Activated naive CD8-positive, alpha-beta T cell treated with anti-CD3 and anti-CD28 coated beads for 36 hours (primary cell): ENCODE measurements around the gene KLF9. TPM values are rescaled to one million over a fixed set of nuclear protein-coding genes. Genes with fewer than 3 reads are reported as not detected.

Source experiments
- DNase-seq: peaks from one replicate; pipeline ENCODE4 v3.0.0; 2021
- H3K27ac Mint-ChIP-seq: one replicate; pipeline ENCODE4 v1.8.0; 2022; ENCODE audit warnings: mild to moderate bottlenecking, moderate library complexity, mixed read lengths
- H3K27me3 Mint-ChIP-seq: one replicate; pipeline ENCODE4 v1.8.0; 2022; ENCODE audit warnings: mild to moderate bottlenecking, mixed read lengths
- H3K36me3 Mint-ChIP-seq: one replicate; pipeline ENCODE4 v1.8.0; 2021; ENCODE audit warnings: mild to moderate bottlenecking, mixed read lengths
- H3K4me1 Mint-ChIP-seq: one replicate; pipeline ENCODE4 v1.8.0; 2021; ENCODE audit warnings: mixed read lengths
- H3K4me3 Mint-ChIP-seq: one replicate; pipeline ENCODE4 v1.8.0; 2022; ENCODE audit warnings: mild to moderate bottlenecking, moderate library complexity, mixed read lengths
- H3K9me3 Mint-ChIP-seq: one replicate; pipeline ENCODE4 v1.8.0; 2022; ENCODE audit warnings: mixed read lengths
- total RNA-seq, 2 experiments: library from RNA; stranded (reverse); gene quantifications; one replicate each; pipeline ENCODE4 v1.2.3, GENCODE V29; 2021

The KLF9 gene
- total RNA-seq, 2 experiments from 2014 or later, result 25.4 to 25.5 TPM

DNA sequence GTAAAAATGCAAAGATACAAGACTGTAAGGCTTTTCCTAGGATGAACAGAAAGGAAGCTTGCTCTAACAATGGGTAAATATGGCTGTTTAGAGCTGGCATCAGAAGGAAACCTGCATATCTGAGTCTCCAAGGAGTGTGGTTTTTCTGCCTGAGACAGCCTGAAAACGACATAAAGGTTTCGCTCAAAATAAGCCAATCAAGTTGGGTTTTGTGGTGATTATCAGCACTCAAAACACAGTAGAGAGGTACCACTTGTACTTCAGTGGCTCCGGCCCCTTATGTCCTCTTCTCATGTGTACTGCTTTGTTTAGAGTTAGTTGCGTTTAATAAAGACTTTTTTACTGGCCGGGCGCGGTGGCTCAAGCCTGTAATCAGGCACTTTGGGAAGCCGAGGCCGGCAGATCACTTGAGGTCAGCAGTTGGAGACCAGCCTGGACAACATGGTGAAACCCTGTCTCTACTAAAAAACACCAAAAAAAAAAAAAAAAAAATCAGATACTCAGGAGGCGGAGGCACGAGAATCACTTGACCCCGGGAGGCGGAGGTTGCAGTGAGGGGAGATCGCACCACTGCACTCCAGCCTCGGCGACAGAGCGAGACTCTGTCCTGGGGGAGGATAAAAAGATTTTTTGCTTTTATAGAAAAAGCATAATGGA lies 39.4 kb downstream of the KLF9 start:
- Mint-ChIP-seq H3K9me3 (no peaks in the 10 kb centered on the region), H3K4me1 (no peaks in the 10 kb centered on the region), H3K27ac (no peak overlapping the region), H3K27me3 (no peaks in the 10 kb centered on the region), H3K4me3 (no peak overlapping the region), H3K36me3 (peaks cover 3% of the 10 kb centered on the region)
- no peak for DNase-seq

DNA sequence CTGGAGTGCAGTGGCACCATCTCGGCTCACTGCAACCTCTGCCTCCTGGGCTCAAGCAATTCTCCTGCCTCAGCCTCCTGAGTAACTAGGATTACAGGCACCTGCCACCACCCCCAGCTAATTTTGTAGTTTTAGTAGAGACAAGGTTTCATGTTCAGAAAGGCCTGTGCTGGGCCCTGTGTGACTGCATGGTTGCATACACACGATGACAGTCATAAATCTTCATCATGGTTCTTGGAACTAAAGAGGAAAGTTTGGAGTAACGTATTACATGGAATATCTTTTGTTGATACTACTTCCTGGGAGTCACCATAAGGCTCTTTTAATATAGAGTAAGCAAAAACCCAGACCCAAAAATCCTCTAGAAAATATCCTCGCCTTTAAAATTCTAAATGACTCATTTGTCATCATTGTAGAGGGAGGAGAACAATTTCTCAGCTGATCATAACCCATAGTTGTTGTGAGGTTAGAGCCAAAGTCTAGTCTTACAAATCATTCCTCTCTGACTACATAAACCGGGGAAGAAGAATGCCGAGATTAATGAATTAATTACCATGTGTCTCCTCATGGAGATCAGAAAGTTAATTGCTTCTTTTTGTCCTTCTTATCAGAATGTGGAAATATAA lies 47.0 kb downstream of the KLF9 start:
- no peak overlapping the region for H3K27ac Mint-ChIP-seq
- no peaks in the 10 kb centered on the region for H3K4me1 Mint-ChIP-seq
- no peaks in the 10 kb centered on the region for H3K27me3 Mint-ChIP-seq
- H3K4me3 Mint-ChIP-seq, result no peak overlapping the region
- peaks cover 8% of the 10 kb centered on the region for H3K36me3 Mint-ChIP-seq
- H3K9me3 Mint-ChIP-seq, result no peaks in the 10 kb centered on the region
- no peak for DNase-seq

DNA sequence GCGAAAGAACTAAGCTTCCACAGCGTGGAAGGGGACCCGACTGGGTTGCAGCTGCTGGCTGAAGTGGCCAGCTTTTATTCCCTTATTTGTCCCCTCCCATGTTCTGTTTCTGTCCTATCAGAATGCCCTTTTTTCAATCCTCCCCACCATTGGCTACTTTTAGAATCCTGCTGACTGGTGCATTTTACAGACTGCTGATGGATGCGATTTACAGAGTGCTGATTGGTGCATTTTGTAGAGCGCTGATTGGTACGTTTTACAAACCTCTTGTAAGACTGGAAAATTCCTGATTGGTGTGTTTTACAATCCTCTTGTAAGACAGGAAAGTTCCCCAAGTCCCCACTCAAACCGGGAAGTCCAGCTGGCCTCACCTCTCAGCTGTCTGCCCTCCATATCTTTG lies 50.7 kb downstream of the KLF9 start:
- Mint-ChIP-seq H3K27me3 (no peaks in the 10 kb centered on the region), H3K4me3 (no peak overlapping the region), H3K9me3 (no peaks in the 10 kb centered on the region), H3K4me1 (no peaks in the 10 kb centered on the region), H3K36me3 (peaks cover 8% of the 10 kb centered on the region), H3K27ac (no peak overlapping the region)
- no peak for DNase-seq

DNA sequence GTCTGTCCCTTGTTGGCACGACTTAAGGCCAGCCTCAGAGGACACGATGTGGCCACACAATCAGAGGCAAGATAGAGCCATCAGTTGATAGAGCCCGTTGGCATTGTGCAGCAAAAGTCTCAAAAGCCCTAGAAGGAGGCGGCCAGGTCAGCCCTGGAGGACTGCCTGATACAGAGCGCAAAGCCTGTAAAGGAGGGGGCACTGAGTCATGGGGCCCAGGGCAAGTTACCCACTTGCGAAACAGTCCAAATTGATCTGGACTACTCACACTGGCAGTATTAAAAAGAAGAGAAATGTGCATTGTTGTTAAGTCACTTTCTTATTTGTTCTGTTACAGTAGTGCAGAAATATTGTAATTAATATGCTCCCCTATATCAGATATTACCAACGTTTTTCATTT lies 51.5 kb downstream of the KLF9 start:
- Mint-ChIP-seq H3K4me3 (no peak overlapping the region), H3K4me1 (no peaks in the 10 kb centered on the region), H3K27me3 (no peaks in the 10 kb centered on the region), H3K36me3 (peaks cover 8% of the 10 kb centered on the region), H3K27ac (no peak overlapping the region), H3K9me3 (no peaks in the 10 kb centered on the region)
- DNase-seq, result no peak

DNA sequence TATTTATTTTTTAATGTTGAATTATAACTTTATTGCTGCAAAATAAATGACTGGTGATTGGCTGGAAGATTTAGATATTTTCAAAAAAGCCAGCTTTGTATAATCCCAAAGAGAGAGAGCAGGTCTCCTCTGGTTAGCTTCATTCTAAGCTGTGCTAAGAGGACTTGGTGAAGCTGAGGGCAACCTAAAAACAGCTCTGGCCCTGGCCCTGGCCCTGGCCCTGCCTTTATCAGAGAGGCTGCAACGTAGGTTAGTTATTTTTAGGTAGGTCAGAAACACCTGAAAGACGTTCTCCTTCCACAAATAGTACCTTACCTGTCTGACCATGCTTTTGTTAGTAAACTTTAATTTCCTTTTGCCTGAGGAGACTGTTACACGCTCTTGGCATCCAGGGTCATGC lies 58.7 kb downstream of the KLF9 start:
- Mint-ChIP-seq H3K9me3 (no peaks in the 10 kb centered on the region), H3K4me1 (peaks cover 2% of the 10 kb centered on the region), H3K36me3 (peaks cover 7% of the 10 kb centered on the region), H3K27ac (no peak overlapping the region), H3K4me3 (no peak overlapping the region), H3K27me3 (no peaks in the 10 kb centered on the region)
- no peak for DNase-seq

DNA sequence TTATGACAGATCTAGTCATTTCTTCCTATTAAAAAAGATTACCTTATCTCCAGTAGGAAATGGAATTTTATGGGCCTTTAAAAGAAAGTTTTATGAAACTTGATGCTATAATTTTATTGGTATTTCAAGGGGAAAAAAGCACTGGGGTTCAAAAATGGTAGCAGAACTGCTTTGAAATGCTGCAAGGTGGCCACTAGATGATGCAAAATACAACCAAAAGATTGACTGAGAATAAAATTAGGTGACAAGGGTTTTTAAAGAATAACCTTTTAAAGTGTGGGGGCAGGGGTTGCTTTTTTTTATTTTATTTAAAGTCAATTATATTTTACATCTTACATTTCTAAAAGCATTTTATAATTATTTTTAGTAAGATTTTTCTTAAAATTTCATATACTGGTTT lies 61.7 kb downstream of the KLF9 start:
- Mint-ChIP-seq H3K9me3 (no peaks in the 10 kb centered on the region), H3K36me3 (peaks cover 10% of the 10 kb centered on the region), H3K4me3 (no peak overlapping the region), H3K27ac (no peak overlapping the region), H3K4me1 (peaks cover 2% of the 10 kb centered on the region), H3K27me3 (no peaks in the 10 kb centered on the region)
- DNase-seq, result no peak

DNA sequence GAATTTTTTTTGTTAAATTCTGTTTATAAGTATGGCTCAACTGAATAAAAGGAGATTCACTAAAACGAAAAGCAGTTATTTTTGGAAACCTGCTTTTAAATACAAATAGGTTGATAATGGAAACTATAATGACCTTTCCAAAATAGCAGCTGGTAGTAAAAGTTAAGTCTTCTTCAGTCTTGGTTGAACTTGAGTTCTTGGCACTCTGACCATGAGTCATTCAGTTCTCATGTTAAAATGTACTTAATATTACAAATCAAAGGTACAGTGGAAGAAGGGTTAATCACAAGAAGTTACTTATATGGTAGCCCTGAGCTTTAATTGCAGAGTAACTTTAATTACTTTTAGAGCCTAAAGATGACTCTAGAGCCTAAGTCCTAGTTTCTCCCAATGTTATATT lies 62.1 kb downstream of the KLF9 start:
- H3K4me1 Mint-ChIP-seq, result peaks cover 2% of the 10 kb centered on the region

DNA sequence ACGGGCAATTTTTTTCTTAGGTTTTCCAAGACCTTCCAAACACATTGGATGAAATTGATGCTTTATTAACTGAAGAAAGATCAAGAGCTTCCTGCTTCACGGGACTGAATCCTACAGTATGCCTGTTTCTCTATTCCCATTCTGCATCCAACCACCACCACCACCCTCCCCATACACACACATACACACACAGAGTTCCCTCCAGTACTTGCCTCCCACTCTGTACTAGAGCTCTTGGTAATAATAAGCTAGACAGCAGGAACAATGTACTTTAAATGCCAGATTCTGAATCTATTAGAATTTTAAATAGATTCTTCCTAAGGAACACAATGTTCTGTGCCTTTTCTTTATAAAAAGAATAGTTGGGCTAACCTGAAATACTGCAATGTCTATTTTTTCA lies 67.4 kb downstream of the KLF9 start:
- no peak for DNase-seq
- H3K9me3 Mint-ChIP-seq, result no peaks in the 10 kb centered on the region
- H3K27ac Mint-ChIP-seq, result no peak overlapping the region
- no peaks in the 10 kb centered on the region for H3K4me1 Mint-ChIP-seq
- H3K36me3 Mint-ChIP-seq, result peaks cover 6% of the 10 kb centered on the region
- H3K27me3 Mint-ChIP-seq, result no peaks in the 10 kb centered on the region
- H3K4me3 Mint-ChIP-seq, result no peak overlapping the region

More for the DNA sequence above, 62.1 kb downstream of the KLF9 start:
- H3K27me3 Mint-ChIP-seq, result no peaks in the 10 kb centered on the region
- H3K36me3 Mint-ChIP-seq, result peaks cover 9% of the 10 kb centered on the region
- DNase-seq, result no peak
- no peak overlapping the region for H3K27ac Mint-ChIP-seq
- no peaks in the 10 kb centered on the region for H3K9me3 Mint-ChIP-seq
- no peak overlapping the region for H3K4me3 Mint-ChIP-seq

DNA sequence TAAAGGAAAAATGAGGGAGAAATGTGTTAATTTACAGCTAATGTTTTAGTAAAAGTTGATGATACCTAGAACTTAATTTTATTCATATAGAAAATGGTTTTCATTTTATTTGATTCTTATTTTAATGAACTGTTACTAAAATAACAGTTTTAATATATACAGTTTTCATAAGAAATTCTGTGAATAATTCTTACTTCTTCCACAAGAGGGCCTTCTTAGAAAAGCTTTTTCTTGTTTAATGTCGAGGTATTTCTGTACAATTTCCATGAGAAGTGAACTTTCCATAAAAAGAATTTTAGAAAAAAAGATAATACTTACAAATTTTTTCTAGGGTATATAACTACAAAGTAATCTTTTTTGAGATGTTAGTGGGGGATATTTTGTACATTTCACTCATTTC lies 73.9 kb downstream of the KLF9 start:
- peaks cover 3% of the 10 kb centered on the region for H3K9me3 Mint-ChIP-seq
- no peak overlapping the region for H3K27ac Mint-ChIP-seq
- H3K27me3 Mint-ChIP-seq, result no peaks in the 10 kb centered on the region
- no peak overlapping the region for H3K4me3 Mint-ChIP-seq
- peaks cover 5% of the 10 kb centered on the region for H3K4me1 Mint-ChIP-seq
- DNase-seq, result no peak
- H3K36me3 Mint-ChIP-seq, result peaks cover 25% of the 10 kb centered on the region

Other genes with a start within 250 kb of the KLF9 start
- 10 to 100 TPM; 34.7 to 38.1 TPM for gene SMC5, start 155.7 kb downstream of the KLF9 start, total RNA-seq